Muscle of arm (tissue), 12 donors: ENCODE measurements around the gene ABCA13. TPM values are rescaled to one million over a fixed set of nuclear protein-coding genes. Genes with fewer than 3 reads are reported as not detected.
"Not testable (repeated sequence)": the region's sequence is repeated elsewhere in the genome, so short reads cannot be mapped to it uniquely, and the experiment has no call there.

Source experiments
- DNase-seq: peaks from one replicate; pipeline ENCODE4 v3.0.0-alpha.2; 2013
- polyA plus RNA-seq, 12 donors: library from polyadenylated mRNA; unstranded; fragments of 120-200 nt; gene quantifications; one replicate each; pipeline ENCODE4 v1.2.1, GENCODE V29; 2013; ENCODE audit not compliant: insufficient read length in 12 of 12

The ABCA13 gene
- polyA plus RNA-seq, 12 donors: 0.01 to 0.36 (median 0.11) TPM; not detected in 2

GRCh38 chr7:48175019-48175418 lies 3.8 kb downstream of the ABCA13 start:
- no peak for DNase-seq

DNA sequence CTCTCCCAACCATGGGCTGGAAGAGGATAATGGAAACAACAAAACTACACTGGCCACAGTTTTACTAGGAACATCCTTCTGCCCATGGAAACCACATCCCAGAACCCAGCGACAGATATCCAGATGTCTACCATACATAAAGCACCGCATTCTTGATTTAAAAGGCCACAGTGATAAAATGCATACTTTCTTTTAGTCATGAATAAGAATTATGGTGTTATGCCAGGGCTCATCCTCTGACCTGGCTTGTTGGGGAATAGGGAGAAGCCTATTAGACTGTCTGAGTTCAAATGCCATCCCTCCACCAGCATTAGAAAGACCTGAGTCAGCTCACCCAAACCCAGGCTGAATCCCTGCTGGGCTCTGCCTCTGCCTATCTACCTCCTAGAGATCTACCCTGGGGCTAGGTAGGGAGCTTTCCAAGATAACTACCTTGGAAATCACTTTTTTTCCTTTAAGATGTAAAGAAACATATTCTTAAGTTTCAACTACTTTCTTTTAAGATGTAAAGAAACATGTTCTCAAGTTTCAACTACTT lies 5.2 kb downstream of the ABCA13 start:
- no peak for DNase-seq

GRCh38 chr7:48177271-48177670 lies 6.0 kb downstream of the ABCA13 start:
- no peak for DNase-seq

DNA sequence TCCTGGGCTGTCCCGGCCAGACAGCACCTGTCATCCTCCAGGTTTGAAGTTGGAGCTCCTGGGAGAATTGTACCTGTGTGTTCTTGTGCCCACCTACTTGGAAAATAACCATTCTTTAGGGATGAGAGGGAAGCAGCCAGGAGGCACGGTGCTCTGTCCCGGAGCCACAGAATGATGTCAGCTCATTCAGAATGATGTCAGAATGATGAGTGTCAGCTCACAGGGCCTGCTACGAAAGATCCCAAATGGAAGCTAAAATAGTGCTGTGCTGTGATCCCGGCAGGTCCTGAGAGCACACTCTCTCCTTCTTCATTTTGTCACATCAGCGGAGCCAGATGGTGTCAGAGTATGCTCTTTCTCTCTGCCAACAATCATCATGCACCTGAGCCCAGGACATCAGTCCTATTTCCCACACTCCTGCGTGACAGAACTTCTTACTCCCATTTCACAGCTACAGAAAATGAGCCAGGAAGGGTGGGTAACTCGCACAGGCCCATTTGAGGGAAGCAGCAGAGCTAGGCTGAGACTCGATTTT lies 8.3 kb downstream of the ABCA13 start:
- DNase-seq: no peak

- DNase-seq: no peak
These were observed 9.7 kb downstream of the ABCA13 start for GRCh38 chr7:48180981-48181380.

- no peak for DNase-seq
These were observed 11.6 kb downstream of the ABCA13 start for GRCh38 chr7:48182718-48183369.

DNA sequence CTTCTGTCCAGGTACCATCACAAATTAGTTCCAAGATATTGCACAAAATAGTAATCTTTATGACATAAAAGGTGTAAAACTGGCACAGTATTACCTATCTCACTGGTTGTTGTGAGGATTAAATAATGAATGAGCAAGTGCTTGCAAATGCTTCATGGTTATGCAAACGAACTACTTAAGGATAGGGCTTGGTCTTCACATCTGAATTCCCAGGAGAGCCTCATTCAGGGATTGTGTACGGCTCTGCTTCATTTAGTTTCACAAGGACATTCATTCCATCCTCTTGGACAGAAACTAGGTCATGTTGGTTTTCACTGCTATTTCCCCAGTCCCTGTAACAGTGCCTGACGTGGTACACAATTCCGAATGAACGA lies 12.1 kb downstream of the ABCA13 start:
- no peak for DNase-seq

DNA sequence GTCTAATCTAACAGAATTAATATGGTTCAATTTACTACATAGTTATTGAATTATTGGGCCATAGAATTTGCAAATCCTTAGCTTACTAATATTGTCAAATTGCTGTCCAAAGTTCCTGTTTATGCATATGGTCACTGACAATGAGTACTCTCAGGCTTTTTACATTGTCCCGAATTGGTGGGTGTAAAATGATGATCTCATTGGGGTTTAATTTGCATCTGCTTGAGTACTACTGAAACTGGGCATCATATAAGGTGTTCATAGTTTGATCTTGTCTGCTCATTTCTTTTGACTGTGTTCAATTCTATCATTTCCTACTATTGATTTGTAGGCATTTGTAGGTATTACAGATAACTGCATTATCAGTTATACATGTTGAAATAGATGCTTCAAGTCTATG lies 12.7 kb downstream of the ABCA13 start:
- DNase-seq: no peak

- no peak for DNase-seq
These were observed 17.7 kb downstream of the ABCA13 start for GRCh38 chr7:48188776-48189520.

GRCh38 chr7:48192996-48193395 lies 21.7 kb downstream of the ABCA13 start:
- DNase-seq: no peak

DNA sequence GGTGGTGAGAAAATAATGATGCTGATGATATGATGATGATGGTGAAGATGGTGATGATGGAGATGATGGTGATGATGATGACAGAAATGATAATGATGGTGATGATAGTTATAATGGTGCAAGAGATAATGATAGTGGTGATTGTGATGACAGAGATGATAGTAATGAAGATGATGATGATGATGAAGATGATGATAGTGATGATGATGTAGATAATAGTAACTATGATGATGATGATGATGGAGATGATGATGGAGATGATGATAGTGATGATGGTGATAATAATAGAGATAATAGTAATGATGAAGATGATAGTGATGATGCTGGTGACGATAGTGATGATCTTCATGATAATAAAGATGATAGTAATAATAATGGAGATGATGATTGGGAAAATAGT lies 22.2 kb downstream of the ABCA13 start:
- no peak for DNase-seq

DNA sequence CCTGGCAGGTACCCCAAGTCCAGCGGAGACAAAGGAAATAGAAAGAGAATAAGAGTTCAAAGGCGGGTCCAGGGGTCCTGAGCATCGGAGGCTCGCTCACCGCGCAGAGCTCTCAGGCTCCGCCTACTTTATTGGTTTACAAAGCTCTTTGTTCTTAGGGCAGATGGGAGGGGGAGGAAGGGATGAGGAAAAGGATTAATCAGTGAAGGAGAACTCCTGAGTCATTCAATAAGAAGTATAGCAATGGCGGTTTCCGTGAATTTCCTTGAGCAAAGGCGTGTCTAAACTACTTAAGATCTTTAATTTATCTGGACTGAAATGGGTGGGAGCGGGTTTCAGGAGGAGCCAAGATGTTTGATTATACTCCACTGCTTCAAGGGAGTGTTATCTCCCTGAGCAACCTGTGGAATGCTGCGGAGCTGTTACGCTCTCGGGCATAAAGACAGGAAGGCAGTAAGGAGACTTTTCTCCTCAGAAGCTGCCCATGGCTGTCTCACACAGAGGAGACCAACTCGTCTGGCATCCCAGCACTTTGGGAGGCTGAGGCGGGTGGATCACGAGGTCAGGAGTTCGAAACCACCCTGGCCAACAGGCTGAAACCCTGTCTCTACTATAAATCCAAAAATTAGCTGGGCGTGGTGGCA lies 29.8 kb downstream of the ABCA13 start:
- DNase-seq: not testable (repeated sequence)

- DNase-seq: not testable (repeated sequence)
These were observed 31.7 kb downstream of the ABCA13 start for GRCh38 chr7:48202916-48203315.

- no peak for DNase-seq
These were observed 36.0 kb downstream of the ABCA13 start for GRCh38 chr7:48207155-48207675.

DNA sequence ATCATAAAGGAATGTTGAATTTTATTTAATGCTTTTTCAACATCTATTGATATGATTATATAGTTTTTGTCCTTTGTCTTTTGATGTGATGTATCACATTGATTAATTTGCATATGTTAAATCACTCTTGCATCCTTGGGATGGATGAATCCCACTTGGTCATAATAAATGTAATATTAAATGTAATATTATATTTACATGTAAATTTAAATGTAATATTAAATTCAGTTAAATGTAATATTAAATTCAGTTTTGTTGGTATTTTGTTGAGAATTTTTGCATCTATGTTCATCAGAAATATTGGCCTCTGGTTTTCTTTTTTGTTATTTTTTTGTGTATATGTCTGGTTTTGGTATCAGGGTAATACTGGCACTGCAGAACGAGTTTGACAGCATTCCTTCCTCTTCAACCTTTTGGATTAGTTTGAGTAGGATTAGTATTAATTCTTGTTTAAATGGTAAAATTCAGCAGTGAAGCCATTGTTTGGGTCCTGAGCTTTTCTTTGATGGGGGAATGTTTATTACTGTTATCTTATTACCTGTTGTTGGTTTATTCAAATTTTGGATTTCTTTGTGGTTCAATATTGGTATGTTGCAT lies 37.8 kb downstream of the ABCA13 start:
- no peak for DNase-seq

DNA sequence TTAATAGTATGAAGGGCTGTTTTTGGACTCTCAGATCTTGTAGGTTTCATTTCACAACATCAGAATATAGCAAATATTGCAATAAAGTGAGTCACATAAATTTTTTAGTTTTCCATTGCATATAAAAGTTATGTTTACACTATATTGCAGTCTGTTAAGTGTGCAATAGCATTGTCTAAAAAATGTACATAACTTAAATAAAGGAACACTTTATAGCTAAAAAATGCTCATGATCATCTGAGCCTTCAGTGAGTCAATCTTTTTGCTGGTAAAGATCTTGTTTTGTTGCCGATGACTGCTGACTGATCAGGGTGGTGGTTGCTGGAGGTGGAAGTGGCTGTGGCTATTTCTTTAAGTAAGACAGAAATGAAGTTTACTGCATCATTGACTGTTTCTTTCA lies 42.0 kb downstream of the ABCA13 start:
- DNase-seq: no peak

- no peak for DNase-seq
These were observed 46.0 kb downstream of the ABCA13 start for GRCh38 chr7:48217266-48217665.

DNA sequence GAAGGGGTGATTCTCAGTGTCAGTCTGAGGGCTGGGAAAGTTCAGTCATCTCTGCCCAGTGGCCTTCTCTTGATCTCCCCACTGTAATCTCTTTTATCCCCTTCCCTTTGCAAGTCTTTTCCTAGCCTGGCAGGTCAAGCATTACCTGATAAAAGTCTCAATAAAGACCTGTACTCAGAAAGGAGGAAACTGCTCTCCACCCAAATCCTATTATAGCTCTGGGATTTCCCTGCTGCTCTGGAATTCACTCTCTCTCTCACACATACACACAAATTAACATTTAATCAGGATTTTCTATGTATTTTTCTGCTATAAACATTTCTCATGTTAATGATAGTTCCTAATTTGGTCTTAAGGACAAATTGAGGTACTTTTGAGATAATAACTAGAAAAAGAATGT lies 46.5 kb downstream of the ABCA13 start:
- no peak for DNase-seq

DNA sequence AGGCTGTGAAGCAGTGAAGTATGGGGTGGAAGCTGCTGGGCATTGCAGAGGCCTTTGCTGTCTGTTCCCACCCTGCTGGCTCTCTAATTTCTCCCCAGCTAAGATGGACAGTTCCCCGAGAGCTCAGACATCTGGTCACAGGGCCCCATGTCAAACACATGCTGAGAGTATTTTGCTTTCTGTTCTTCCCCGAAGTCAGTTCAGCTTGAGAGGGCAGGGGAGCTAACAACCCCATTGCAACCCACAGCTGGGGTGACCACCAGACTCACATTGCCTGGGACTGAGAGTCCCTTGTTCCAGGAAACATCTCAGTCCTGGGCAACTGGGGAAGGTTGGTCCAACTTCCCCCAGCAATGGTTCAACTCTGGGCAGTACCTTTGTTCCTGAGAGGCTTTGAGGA lies 52.8 kb downstream of the ABCA13 start:
- no peak for DNase-seq

DNA sequence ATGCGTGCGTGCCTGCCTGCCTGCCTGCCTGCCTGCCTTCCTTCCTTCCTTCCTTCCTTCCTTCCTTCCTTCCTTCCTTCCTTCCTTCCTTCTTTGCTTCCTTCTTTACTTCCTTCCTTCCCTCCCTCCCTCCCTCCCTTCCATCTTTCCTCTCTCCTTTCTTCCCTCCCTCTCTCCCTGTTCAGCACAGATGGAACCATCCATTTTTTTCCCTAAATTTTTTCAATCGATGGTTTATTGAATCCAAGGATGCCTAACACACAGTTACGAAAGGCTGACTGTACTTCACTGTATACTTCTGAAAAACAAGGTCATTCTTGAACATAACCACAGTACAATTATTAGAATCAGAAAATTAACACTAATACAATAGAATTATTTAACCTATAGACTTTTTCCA lies 53.8 kb downstream of the ABCA13 start:
- no peak for DNase-seq

DNA sequence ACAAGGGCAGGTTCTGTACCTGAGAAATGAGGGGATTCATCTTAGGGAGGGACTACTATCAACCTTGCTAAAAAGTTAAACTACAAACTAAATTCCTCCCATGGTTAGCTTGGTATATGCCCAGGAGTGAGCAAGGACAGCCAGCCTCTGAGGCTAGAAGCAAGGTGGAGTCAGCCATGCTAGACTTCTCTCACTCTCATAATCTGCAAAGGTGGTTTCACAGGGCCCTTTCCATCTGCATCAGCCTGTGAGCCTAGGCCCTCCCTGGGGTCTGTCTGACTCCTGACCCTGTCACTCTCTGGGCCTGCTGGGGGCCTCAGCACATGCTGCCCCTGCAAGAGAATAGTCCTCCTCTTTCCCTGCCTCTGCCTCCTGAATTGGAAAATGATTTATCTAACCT lies 66.1 kb downstream of the ABCA13 start:
- no peak for DNase-seq

- no peak for DNase-seq
These were observed 71.6 kb downstream of the ABCA13 start for GRCh38 chr7:48242846-48243245.
